Measurements from ENCODE around the gene CALML4.
"Not testable (repeated sequence)": the region's sequence is repeated elsewhere in the genome, so short reads cannot be mapped to it uniquely, and the experiment has no call there.

The CALML4 gene, protein sequence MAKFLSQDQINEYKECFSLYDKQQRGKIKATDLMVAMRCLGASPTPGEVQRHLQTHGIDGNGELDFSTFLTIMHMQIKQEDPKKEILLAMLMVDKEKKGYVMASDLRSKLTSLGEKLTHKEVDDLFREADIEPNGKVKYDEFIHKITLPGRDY

DNA sequence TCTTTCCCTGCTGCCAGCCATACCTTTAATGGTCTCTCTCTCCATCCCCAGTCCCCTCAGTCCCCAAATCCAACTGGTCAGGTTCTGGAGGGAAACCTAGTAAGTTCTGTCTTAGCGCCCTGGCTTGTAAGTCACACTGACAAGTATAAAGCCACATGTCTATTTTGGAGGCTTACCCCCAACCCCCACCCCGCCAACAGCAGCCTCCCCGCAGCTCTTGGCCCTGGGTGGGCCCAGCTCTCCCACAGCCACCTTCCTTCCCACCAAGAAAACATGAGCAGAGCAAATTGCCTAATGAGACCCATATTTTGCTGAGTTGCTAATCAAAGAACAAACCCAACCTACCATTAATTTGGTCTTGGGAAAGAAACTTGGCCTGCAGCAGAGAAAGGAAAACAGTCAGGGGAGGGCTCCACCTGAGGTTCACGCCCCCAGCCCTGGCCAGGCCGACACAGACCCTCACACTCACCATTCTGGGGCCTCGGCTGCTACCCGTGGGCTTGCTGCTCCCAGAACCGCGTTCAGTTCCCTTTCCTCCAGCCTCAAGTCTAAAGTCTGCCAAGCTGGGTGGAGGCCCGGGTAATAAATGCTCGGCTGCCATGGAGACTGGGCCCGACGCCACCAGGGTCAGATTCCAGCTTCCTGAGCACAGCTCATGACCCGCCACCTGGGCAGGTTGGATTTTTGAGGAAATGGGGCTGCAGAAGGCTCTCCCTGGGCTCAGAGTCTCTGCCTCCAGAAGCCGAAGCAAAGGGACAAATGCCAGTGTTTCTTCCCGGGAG is at the start of gene CALML4:
Gene CALML4, minus strand, starts transcription at position 557 of the 782 bp plus-strand sequence. Its CDS starts 85 bp downstream, at position 472.
- DNase-seq (ENCODE audit: low spot score) = peak; percentile 58

GRCh38 chr15:68252925-68253534 is 47.9 kb upstream of the CALML4 start:
- DNase-seq (ENCODE audit: low spot score) = peak; percentile 92

GRCh38 chr15:68249058-68249713 is 44.1 kb upstream of the CALML4 start:
- DNase-seq (ENCODE audit: low spot score) = no peak

DNA sequence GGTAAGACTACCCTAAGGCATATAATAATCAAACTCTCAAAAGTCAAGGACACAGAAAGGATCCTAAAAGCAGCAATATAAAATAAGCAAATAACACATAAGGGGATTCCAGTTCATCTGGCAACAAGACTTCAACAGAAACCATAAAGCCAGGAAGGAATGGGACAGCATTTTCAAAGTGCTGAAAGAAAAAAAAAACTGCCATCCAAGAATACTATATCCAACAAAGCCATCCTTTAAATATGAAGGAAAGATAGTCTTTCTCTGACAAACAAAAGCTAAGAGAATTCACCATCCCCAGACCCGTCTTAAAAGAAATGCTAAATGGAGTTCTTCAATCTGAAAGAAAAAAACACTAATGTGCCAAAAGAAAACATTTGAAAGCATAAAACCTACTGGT is 39.1 kb upstream of the CALML4 start:
- no peak for DNase-seq (ENCODE audit: low spot score)

- DNase-seq (ENCODE audit: low spot score) = no peak
Measured at GRCh38 chr15:68241088-68241935, 36.2 kb upstream of the CALML4 start.

- DNase-seq (ENCODE audit: low spot score) = no peak
Measured at GRCh38 chr15:68239025-68239424, 33.9 kb upstream of the CALML4 start.

DNA sequence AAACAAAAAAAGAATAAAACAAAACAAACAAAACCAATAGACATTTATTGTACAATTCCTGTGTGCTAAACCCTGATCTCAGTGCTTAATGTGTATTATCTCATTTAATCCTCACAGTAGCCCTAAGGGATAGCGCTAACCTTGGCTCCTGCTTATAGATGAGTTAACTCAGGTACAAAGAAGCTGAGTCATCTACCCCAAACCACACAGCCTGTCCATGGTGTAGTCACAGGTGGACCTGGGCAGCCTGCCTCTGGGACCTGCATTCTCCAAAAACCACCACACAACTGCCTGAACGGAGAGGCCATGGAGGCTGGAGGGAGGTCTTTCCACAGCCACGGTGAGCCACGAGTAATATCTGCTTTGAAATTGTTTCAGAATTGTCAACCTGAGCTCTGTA is 29.9 kb upstream of the CALML4 start:
- DNase-seq (ENCODE audit: low spot score) = peak; percentile 33

DNA sequence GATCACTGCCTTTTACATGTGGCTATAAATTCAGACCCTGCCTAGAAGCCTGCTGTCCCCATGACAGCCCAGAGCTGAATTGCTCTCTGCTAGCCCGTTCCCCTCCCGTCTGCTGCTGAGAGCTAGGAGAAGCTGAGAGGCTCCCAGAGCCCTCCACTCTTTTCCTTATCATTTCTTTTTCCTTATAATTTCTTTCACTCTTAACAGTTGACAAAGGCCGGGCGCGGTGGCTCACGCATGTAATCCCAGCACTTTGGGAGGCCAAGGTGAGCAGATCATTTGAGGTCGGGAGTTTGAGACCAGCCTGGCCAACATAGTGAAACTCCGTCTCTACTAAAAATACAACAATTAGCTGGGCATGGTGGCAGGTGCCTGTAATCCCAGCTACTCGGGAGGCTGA is 29.4 kb upstream of the CALML4 start:
- not testable (repeated sequence) for DNase-seq (ENCODE audit: low spot score)

- DNase-seq (ENCODE audit: low spot score) = no peak
Measured at GRCh38 chr15:68234060-68234459, 28.9 kb upstream of the CALML4 start.

DNA sequence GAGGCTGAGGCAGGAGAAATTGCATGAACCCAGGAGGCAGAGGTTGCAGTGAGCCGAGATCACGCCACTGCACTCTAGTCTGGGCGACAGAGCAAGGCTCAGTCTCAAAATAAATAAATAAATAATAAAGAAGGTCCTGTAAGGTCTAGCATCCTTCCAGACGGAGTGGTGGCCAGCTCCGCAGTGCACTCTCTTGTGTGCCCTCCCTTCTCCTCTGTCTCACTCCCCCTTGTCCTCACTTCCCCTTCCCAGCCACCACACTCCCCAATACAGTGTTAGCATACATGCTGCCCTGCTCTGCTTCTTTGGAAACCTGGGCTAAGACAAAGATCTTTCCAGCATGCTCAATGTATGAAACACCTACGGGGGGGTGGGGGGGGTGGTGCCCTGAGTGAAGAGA is 27.8 kb upstream of the CALML4 start:
- no peak for DNase-seq (ENCODE audit: low spot score)

GRCh38 chr15:68232449-68232848 is 27.3 kb upstream of the CALML4 start:
- DNase-seq (ENCODE audit: low spot score) = no peak

GRCh38 chr15:68231102-68231818 is 26.1 kb upstream of the CALML4 start:
- DNase-seq (ENCODE audit: low spot score) = no peak

GRCh38 chr15:68230157-68231100 is 25.3 kb upstream of the CALML4 start:
- DNase-seq (ENCODE audit: low spot score) = no peak

GRCh38 chr15:68229386-68230156 is 24.4 kb upstream of the CALML4 start, which contains the start of gene CLN6:
Gene CLN6 (minus strand): TSS chr15:68229728. CDS start chr15:68229584, 144 bp downstream.
- DNase-seq (ENCODE audit: low spot score) = peak; percentile 73

DNA sequence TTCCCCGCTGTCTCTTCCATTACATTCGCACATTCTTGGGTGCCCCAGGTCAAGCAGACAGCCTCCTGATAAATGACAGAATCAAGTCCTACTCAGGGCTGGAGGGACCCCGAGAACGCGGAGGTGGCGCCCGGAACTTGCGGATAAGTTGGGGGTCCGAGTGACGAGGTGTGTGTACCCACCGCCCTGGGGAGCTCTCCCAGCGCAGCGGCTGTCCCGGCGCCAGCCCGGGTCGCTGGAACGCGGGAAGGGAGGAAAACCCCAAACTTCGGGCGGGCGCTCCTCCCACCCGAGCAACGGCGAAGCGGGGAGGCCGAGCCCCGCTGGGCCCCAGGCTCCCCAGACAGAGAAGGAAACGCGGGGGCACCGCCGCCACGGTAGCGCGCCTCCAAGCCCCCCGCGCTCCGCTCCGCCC is 23.8 kb upstream of the CALML4 start:
- DNase-seq (ENCODE audit: low spot score) = peak; percentile 21

DNA sequence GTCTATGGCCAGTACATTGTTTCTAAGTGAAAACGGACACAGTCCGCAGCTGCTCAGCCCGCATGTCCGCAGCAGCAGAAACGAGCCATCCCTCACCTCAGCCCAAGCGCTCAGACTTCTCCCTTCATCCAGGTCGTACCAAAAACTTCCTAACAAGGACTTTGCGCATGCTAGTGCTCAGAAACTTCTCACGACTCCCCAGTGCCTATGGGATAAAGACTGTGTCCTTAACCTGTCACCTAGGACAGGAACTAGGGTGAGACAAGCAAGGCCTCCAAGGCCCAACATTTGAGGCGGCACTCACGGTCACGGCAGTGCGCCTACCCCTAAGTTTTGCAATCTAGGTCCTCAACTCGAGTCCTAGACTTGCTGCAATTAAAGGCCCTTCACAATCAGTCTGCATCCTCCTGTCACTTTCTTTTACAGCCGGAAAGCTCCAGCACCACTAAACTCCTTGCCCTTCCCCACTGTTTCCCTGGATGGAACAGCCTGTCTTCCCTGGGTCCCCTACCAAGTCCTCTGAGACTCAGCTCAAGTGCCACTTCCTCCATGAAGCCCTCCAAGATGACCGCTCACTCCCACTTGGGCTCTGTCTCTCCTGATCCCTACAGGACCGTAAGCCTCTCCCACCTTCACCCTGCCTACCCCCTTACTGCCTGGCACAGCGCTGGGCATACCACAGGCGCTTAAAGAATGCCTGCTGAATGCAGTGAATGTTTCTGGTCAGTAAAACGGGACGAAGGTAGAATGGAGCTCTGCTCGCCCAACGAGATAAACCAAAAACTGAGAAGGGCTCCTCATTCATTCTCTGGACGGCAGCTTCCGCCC is 23.2 kb upstream of the CALML4 start:
- DNase-seq (ENCODE audit: low spot score) = peak; percentile 17

DNA sequence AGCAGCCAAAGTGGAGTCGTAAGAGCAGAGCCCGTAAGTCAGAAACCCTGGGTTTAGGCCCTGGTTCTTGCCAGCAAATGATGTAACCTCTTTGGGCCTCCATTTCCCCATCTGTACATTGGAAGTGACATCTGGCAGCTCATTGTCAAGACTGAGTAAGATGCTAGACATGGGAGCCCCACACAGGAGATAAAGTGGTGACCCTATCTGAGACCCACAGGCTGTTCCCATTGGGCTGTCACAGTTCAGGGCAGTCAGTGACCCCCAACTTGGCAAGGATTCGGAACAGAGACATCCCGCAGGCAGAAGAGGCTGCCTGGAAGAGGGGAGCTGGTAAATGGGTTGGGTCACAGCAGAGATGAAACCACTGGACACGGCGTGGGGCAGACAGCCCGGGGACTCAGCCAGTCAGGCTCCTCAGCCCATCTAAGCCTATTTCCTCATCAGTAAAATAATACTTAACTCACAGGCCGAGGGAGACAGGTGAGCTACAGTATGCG is 22.6 kb upstream of the CALML4 start:
- no peak for DNase-seq (ENCODE audit: low spot score)

GRCh38 chr15:68225442-68225841 is 20.3 kb upstream of the CALML4 start:
- DNase-seq (ENCODE audit: low spot score) = not testable (repeated sequence)

All from SW480 (cell line).